H1 (cell line): ENCODE measurements around the gene ZIC3. TPM values are rescaled to one million over a fixed set of nuclear protein-coding genes. Genes with fewer than 3 reads are reported as not detected.

Source experiments
- ATF3 ChIP-seq: IDR thresholded peaks from 2 replicates; pipeline ENCODE4 v1.6.1; 2011; ENCODE audit warnings: low read depth, mild to moderate bottlenecking, low read length; ENCODE audit not compliant: insufficient read depth
- CBX5 ChIP-seq: fragments of 300-800, 300-1000 bp; sonication (generic); IDR thresholded peaks from 2 replicates; pipeline ENCODE4 v1.7.1; 2016; ENCODE audit warnings: antibody characterized with exemption, low read length, low read depth
- CHD2 ChIP-seq: IDR thresholded peaks from 2 replicates; pipeline ENCODE4 v1.6.1; 2012; ENCODE audit warnings: low read length, improper control_type of control experiment
- CHD7 ChIP-seq: fragments of 300-600 bp; sonication (generic); IDR thresholded peaks from 2 replicates; pipeline ENCODE4 v1.7.1; 2012; ENCODE audit warnings: low read length, moderate library complexity, mild to moderate bottlenecking, inconsistent platforms; ENCODE audit not compliant: insufficient replicate concordance
- CREB1 ChIP-seq: IDR thresholded peaks from 2 replicates; pipeline ENCODE4 v1.6.1; 2012; ENCODE audit warnings: inconsistent platforms
- HDAC2 ChIP-seq, 2 experiments: fragments of 300-600 bp in 1 of 2; sonication (generic) in 1 of 2; IDR thresholded peaks; 2 replicates each; pipeline ENCODE4 v1.6.1; 2011 to 2012; ENCODE audit warnings: low read depth in 2 of 2, low read length in 2 of 2, mild to moderate bottlenecking in 2 of 2, moderate library complexity in 2 of 2, borderline replicate concordance in 1 of 2, inconsistent platforms in 1 of 2
- KDM5A ChIP-seq: fragments of 200-600 bp; IDR thresholded peaks from 2 replicates; pipeline ENCODE4 v1.7.1; 2012; ENCODE audit warnings: mild to moderate bottlenecking, low read length, inconsistent platforms, mixed read lengths
- RFX5 ChIP-seq: IDR thresholded peaks from 2 replicates; pipeline ENCODE4 v1.6.1; 2011; ENCODE audit warnings: low read depth, low read length, improper control_type of control experiment, borderline replicate concordance
- SIN3A ChIP-seq, 2 experiments: IDR thresholded peaks in 1 of 2; conservative IDR thresholded peaks in 1 of 2; 2 replicates each; pipeline ENCODE4 v1.6.1; 2011 to 2012; ENCODE audit warnings: low read length in 2 of 2, improper control_type of control experiment in 1 of 2, low read depth in 1 of 2, mild to moderate bottlenecking in 1 of 2
- SIRT6 ChIP-seq: IDR thresholded peaks from one replicate; pipeline ENCODE4 v1.7.1; 2012; ENCODE audit warnings: low read length, inconsistent platforms
- SP4 ChIP-seq: IDR thresholded peaks from 2 replicates; pipeline ENCODE4 v1.6.1; 2012; ENCODE audit warnings: low read length, inconsistent platforms
- polyA plus RNA-seq, 7 experiments: library from polyadenylated mRNA; depleted of rRNA in 3 of 7; stranded (reverse) in 5 of 7; unstranded in 2 of 7; fragments of >200 nt in 5 of 7; fragments of 200-250 nt in 2 of 7; gene quantifications; 1 replicate in 5 of 7; 2 replicates in 1 of 7; 4 replicates in 1 of 7; pipeline versions ENCODE4 v1.2.1 to v1.2.3, GENCODE V29; 2011 to 2013; ENCODE audit warnings: missing spikeins in 2 of 7, mixed read lengths in 2 of 7
- total RNA-seq: library from RNA; stranded (reverse); fragmentation: NEBNext Ultra II Directional; extraction: Animal tissue kit (Norgen Biotek cat#: 25700); gene quantifications from 2 replicates; pipeline ENCODE4 v1.2.1, GENCODE V29; 2021

Gene ZIC3
- total and polyA plus RNA-seq, 2 of the 8 experiments (the other 6 are each of a cell fraction or from before 2014, with no cell fraction given) = 53.7 to 73.1 TPM

DNA sequence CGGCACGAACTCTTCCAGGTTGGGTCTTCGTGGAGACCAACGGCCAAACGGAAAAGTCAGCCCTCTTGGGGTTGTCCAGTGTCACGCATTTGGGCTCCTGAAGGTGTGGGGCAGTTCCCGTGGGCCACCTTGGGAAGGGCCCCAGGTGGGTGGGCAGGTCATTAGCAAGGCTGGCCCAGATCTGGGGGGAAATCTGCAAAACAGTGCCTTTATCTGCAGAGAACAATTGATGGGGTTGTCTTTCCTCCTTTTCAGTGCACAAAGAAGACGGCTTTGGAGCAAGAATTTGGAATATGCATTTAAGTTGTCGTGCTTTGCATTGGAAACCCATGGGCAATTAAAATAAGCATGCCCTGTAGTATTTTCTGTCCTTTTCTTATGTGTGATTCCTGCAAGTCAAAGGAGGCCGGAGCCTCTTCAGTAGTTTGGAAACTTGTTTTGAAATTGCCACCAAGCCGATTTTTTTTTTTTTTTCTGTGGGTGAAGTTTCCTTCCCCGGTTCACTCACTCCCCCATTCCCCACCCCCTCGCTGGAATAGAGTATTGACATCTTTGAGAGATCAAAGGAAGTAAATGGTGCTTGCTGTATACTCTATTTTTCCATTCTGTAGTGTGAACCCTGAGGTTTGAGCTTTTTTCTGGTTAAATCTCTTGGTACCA, 9.8 kb downstream of the ZIC3 start (continued):
- TF ChIP-seq CHD7 = no peak
- no peak for TF ChIP-seq RFX5
- no peak for TF ChIP-seq CBX5
- no peak for TF ChIP-seq ATF3
- TF ChIP-seq KDM5A = no peak
- TF ChIP-seq SP4 = no peak
- no peak for TF ChIP-seq SIRT6
- no peak for TF ChIP-seq CHD2
- no peak for TF ChIP-seq SIN3A (conservative IDR thresholded peaks at IDR 0.05 in 1 of 2, IDR thresholded peaks at IDR 0.05 in 1 of 2; ENCODE audit: low read depth in 1 of 2, low read length in 2 of 2)
- TF ChIP-seq CREB1 = no peak
- no peak for TF ChIP-seq HDAC2 (IDR thresholded peaks at IDR 0.05; ENCODE audit: borderline replicate concordance in 1 of 2, low read depth in 2 of 2, low read length in 2 of 2)
